Measurements from ENCODE around the gene SIK3. TPM values are rescaled to one million over a fixed set of nuclear protein-coding genes. Genes with fewer than 3 reads are reported as not detected.

The SIK3 gene
- total RNA-seq, 2 donors from 2014 or later, result 37.2 to 43.5 TPM

DNA sequence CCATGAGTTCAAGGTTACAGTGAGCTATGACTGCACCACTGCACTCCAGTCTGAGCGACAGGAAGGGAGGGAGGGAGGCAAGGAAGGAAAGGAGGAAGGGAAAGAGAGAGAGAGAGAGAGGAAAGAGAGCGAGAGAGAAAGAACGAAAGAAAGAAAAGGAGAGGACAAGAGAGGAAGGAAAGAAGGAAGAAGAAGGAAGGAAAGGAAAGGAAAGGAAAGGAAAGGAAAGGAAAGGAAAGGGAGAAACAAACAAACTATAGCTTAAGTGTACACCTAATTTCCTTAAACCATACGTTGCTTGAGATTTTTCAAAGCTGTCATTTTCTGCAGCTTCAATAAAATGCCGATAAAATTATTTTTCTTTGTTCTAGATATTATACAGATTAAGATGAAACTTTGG, 180.6 kb downstream of the SIK3 start:
- 88 to 94% methylated on average over 3 of the region's 5 CpGs for WGBS, 2 experiments (ENCODE audit: insufficient coverage in 1 of 2, insufficient read length in 1 of 2)
- H3K9me3 ChIP-seq (ENCODE audit: control insufficient read depth, low read length), result no peaks in the 10 kb centered on the region
- Mint-ChIP-seq H3K9me3 (no peaks in the 10 kb centered on the region), H3K4me3 (no peak overlapping the region), H3K27me3 (ENCODE audit: insufficient read depth) (no peaks in the 10 kb centered on the region), H3K27ac (no peak overlapping the region), H3K4me1 (peaks cover 4% of the 10 kb centered on the region), H3K36me3 (ENCODE audit: low read depth) (no peaks in the 10 kb centered on the region)
- H3K4me1 ChIP-seq (ENCODE audit: control insufficient read depth, insufficient read depth, low read length), result no peaks in the 10 kb centered on the region
- no peak overlapping the region for H3K4me3 ChIP-seq (ENCODE audit: low read length)
- no peak overlapping the region for H3K9ac ChIP-seq (ENCODE audit: extremely low read depth, low read length, poor library complexity, severe bottlenecking)
- TF ChIP-seq, protein P1, sequence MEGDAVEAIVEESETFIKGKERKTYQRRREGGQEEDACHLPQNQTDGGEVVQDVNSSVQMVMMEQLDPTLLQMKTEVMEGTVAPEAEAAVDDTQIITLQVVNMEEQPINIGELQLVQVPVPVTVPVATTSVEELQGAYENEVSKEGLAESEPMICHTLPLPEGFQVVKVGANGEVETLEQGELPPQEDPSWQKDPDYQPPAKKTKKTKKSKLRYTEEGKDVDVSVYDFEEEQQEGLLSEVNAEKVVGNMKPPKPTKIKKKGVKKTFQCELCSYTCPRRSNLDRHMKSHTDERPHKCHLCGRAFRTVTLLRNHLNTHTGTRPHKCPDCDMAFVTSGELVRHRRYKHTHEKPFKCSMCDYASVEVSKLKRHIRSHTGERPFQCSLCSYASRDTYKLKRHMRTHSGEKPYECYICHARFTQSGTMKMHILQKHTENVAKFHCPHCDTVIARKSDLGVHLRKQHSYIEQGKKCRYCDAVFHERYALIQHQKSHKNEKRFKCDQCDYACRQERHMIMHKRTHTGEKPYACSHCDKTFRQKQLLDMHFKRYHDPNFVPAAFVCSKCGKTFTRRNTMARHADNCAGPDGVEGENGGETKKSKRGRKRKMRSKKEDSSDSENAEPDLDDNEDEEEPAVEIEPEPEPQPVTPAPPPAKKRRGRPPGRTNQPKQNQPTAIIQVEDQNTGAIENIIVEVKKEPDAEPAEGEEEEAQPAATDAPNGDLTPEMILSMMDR (conservative IDR thresholded peaks at IDR 0.05), result no peak
- peaks cover 3% of the 10 kb centered on the region for H3K36me3 ChIP-seq (ENCODE audit: control insufficient read depth, insufficient read depth, low read length)
- no peaks in the 10 kb centered on the region for H3K27me3 ChIP-seq (ENCODE audit: control insufficient read depth, insufficient read depth, low read length, poor library complexity, severe bottlenecking)
- no peak overlapping the region for H3K27ac ChIP-seq (ENCODE audit: low read depth, low read length)
- no peak for DNase-seq

DNA sequence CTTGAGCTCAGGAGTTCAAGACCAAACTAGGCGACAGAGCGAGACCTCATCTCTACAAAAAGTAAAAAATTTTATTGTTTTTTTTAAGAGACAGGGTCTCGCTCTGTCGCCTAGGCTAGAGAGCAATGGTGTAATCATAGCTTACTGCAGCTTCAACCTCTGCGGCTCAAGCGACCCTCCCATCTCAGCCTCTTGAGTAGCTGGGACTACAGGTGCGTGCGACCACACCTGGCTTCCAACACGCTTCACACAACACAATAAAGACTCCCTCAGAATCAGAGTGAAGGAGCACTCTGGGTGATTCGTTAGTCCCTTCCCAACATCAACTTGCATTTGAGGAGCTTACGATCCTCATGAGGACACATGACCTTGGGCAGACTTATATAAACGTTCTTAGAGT, 181.3 kb downstream of the SIK3 start:
- no peak for DNase-seq
- no peaks in the 10 kb centered on the region for H3K36me3 Mint-ChIP-seq (ENCODE audit: low read depth)
- H3K4me1 ChIP-seq (ENCODE audit: control insufficient read depth, insufficient read depth, low read length), result no peaks in the 10 kb centered on the region
- H3K9ac ChIP-seq (ENCODE audit: extremely low read depth, low read length, poor library complexity, severe bottlenecking), result no peak overlapping the region
- no peaks in the 10 kb centered on the region for H3K9me3 ChIP-seq (ENCODE audit: control insufficient read depth, low read length)
- H3K9me3 Mint-ChIP-seq, result no peaks in the 10 kb centered on the region
- TF ChIP-seq, protein P1 (conservative IDR thresholded peaks at IDR 0.05), result no peak
- 93 to 95% methylated on average over 10 to 12 of the region's 12 CpGs for WGBS, 2 experiments (ENCODE audit: insufficient coverage in 1 of 2, insufficient read length in 1 of 2)
- no peak overlapping the region for H3K27ac ChIP-seq (ENCODE audit: low read depth, low read length)
- no peaks in the 10 kb centered on the region for H3K27me3 Mint-ChIP-seq (ENCODE audit: insufficient read depth)
- H3K4me3 ChIP-seq (ENCODE audit: low read length), result no peak overlapping the region
- H3K27me3 ChIP-seq (ENCODE audit: control insufficient read depth, insufficient read depth, low read length, poor library complexity, severe bottlenecking), result no peaks in the 10 kb centered on the region
- peaks cover 4% of the 10 kb centered on the region for H3K4me1 Mint-ChIP-seq
- H3K27ac Mint-ChIP-seq, result no peak overlapping the region
- no peak overlapping the region for H3K4me3 Mint-ChIP-seq
- no peaks in the 10 kb centered on the region for H3K36me3 ChIP-seq (ENCODE audit: control insufficient read depth, insufficient read depth, low read length)

DNA sequence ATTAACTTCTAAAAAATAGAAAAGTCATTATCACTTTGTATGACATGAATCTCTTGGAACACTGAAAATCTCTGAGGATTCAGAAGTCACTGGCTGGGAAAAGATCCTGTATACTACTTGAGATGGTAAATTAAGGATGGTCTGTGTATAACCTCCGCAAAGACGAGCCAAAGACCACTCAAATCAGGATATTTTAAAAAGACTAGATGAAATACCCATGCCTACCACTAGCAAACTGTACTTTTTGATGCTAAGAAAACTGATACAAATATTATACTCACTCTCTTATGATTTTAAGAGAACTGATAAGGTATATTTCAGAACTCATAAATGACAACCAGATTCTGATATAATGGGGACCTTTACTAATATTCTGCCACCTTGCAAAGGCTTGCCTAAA, 182.2 kb downstream of the SIK3 start:
- no peaks in the 10 kb centered on the region for H3K27me3 Mint-ChIP-seq (ENCODE audit: insufficient read depth)
- Histone ChIP-seq H3K4me3 (ENCODE audit: low read length) (no peak overlapping the region), H3K4me1 (ENCODE audit: control insufficient read depth, insufficient read depth, low read length) (no peaks in the 10 kb centered on the region), H3K36me3 (ENCODE audit: control insufficient read depth, insufficient read depth, low read length) (no peaks in the 10 kb centered on the region), H3K27me3 (ENCODE audit: control insufficient read depth, insufficient read depth, low read length, poor library complexity, severe bottlenecking) (no peaks in the 10 kb centered on the region), H3K9ac (ENCODE audit: extremely low read depth, low read length, poor library complexity, severe bottlenecking) (no peak overlapping the region), H3K9me3 (ENCODE audit: control insufficient read depth, low read length) (no peaks in the 10 kb centered on the region), H3K27ac (ENCODE audit: low read depth, low read length) (no peak overlapping the region)
- no peaks in the 10 kb centered on the region for H3K36me3 Mint-ChIP-seq (ENCODE audit: low read depth)
- no peak overlapping the region for H3K27ac Mint-ChIP-seq
- no peak overlapping the region for H3K4me3 Mint-ChIP-seq
- 100% methylated on average over 2 of the region's 2 CpGs; no CpG with 5 or more reads in 1 of the 2 experiments for WGBS, 2 experiments (ENCODE audit: insufficient coverage in 1 of 2, insufficient read length in 1 of 2)
- DNase-seq, result no peak
- TF ChIP-seq, protein P1 (conservative IDR thresholded peaks at IDR 0.05), result peak; percentile 49
- peaks cover 4% of the 10 kb centered on the region for H3K4me1 Mint-ChIP-seq
- no peaks in the 10 kb centered on the region for H3K9me3 Mint-ChIP-seq
